NB4 (cell line): ENCODE data around the gene MUCL3.

Source experiments
- DNase-seq: peaks from one replicate; pipeline ENCODE4 v3.0.0; 2010; ENCODE audit warnings: low read depth
- H3K4me3 ChIP-seq: one replicate; pipeline ENCODE4 v1.5.1; 2011; ENCODE audit warnings: mild to moderate bottlenecking, low read depth, low read length, moderate library complexity
- MAX ChIP-seq: IDR thresholded peaks from 2 replicates; pipeline ENCODE4 v1.6.1; 2011; ENCODE audit warnings: low read depth, low read length
- MYC ChIP-seq: IDR thresholded peaks from 2 replicates; pipeline ENCODE4 v1.6.1; 2011; ENCODE audit warnings: low read depth, low read length
- POLR2A ChIP-seq: IDR thresholded peaks from 2 replicates; pipeline ENCODE4 v1.6.1; 2011; ENCODE audit warnings: mild to moderate bottlenecking; ENCODE audit not compliant: insufficient read length; ENCODE audit errors: extremely low read depth
- TF ChIP-seq, protein P1 (sequence below): IDR thresholded peaks from one replicate; pipeline ENCODE4 v1.5.1; 2012; ENCODE audit warnings: low read depth, low read length

MUCL3 gene

DNA sequence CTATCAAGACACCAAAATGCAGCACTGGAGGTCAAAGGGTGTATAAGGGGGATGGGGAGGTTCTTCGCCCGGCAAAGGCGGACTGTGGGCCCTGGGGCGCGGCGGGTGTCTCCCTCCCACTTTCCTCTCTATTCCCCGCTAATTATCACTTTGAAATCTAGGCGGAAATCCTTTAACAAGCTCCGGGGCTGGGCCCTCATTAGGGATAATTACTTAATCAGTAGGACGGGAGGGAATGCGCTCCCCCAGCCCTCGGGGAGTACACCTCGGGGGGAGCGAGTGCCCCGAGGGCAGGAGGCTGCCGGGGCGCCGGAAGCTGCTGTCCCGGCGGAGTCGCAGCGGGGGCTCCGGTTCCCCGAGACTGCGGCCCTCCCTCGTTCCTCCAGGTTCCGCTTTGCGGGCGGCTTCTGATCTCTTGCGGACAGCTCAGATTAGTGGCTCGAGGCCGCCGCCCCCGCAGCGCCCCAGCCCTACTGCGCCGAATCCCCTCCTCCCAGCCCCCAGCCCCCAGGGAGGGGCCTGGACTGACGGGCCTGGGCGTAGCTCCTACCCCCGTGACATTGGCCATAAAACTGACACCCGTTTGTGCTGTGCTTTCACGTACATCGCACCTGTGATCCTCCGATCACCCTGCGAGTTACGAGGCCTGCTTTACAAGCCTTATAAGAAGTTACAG lies 14.7 kb downstream of the MUCL3 start:
- DNase-seq = peak; percentile 91
- H3K4me3 ChIP-seq = peak overlapping the region; percentile 23

DNA sequence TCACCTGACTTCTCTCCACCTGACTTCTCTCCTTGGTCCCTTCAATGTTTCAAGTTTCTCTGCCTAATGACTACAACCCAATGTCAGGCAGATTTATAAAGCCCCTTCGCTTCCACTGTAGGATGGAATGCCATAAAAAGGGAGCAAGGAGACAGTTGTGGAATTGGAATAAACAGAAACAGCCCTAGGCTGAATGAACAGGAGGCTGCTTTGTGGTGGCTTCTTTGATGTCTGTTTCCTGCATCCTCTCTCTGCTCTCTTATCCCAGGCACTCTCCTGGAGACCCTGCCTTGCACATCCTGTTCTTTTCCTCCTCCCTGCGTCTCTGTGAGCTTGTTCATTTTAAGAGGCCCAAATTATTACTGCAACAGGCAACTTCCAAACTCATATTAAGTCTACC lies 16.9 kb downstream of the MUCL3 start:
- TF ChIP-seq MAX (no peak), MYC (no peak), POLR2A (no peak)
- TF ChIP-seq, protein P1, sequence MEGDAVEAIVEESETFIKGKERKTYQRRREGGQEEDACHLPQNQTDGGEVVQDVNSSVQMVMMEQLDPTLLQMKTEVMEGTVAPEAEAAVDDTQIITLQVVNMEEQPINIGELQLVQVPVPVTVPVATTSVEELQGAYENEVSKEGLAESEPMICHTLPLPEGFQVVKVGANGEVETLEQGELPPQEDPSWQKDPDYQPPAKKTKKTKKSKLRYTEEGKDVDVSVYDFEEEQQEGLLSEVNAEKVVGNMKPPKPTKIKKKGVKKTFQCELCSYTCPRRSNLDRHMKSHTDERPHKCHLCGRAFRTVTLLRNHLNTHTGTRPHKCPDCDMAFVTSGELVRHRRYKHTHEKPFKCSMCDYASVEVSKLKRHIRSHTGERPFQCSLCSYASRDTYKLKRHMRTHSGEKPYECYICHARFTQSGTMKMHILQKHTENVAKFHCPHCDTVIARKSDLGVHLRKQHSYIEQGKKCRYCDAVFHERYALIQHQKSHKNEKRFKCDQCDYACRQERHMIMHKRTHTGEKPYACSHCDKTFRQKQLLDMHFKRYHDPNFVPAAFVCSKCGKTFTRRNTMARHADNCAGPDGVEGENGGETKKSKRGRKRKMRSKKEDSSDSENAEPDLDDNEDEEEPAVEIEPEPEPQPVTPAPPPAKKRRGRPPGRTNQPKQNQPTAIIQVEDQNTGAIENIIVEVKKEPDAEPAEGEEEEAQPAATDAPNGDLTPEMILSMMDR = no peak
- DNase-seq = no peak
- H3K4me3 ChIP-seq = no peak overlapping the region

More for the DNA sequence above, 14.7 kb downstream of the MUCL3 start:
- TF ChIP-seq MAX (0 out of 2 replicates have a peak, but pooled peaks have one; percentile 22), MYC (peak; percentile 54), POLR2A (no peak)
- TF ChIP-seq, protein P1 = no peak

DNA sequence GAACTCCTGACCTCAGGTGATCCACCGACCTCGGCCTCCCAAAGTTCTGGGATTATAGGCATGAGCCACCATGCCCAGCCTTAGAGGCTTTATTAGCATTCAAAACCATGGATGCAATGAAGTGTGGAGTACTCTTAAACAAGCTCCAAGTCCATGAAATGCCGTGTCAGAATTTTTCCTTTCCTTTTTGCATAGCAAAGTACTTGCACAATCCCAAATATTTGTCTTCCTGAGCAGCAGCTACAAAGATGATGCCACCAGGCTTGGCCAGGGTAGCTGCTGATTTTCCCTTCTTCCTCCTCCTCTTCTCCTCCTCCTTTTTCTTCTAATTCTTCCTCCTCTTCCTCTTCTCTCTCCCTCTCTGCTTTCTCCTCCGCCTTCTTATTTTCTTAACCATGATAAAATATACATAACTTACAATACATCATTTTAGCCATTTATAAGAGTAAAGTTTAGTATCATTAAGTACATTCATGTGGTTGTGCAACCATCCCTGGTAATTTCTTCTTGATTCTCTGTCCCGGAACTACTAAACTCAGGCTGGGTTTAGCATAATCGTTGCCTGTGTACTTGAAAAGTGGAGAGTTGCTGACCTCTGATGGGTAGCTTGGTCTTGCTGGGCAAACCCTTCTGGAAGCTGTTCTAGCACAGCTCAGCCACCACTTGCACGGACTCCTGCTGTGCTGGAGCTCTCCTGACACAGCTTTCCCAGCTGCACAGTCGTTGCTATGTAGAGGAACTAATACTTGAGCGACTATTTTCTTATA lies 20.3 kb downstream of the MUCL3 start:
- TF ChIP-seq MYC = no peak
- DNase-seq = peak; percentile 25
- no peak overlapping the region for H3K4me3 ChIP-seq

DNA sequence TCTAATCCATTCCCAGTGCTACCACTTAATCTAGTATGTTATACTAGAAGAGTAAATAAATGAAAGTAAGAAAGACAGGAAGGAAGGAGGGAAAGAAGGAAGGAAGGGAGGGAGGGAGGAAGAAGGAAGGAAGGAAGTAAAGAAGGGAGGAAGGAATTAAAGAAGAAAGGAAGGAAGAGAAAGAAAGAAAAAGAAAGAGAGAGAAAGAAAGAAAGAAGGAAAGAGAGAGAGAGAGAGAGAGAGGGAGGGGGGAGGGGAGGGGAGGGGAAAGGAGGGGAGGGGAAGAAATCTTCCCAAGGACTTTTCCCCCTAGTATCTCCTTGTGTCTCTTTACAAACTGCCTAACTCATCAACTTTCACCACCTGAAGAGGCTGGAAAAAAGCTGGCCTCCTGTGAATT lies 21.9 kb downstream of the MUCL3 start:
- TF ChIP-seq, protein P1 = no peak
- TF ChIP-seq MYC (no peak), POLR2A (no peak), MAX (no peak)
- no peak overlapping the region for H3K4me3 ChIP-seq
- DNase-seq = no peak

DNA sequence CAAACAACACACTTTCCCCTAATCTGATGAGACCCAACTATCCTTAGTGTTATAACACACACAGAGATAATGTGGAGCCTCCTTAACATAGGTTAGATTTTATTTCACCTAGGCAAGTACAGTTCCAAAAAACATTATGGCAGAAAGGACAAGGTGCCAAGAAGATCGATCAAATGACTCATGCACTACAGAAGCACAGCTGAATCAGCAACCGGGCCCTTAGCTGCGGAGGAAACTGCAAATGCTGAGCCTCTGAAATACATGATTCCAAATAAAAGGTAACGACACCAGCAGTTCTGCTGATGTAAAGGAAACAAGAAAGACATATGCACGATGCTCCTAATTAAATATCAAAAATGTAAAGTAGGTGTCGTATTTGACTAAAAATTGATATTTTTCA lies 22.9 kb downstream of the MUCL3 start:
- DNase-seq = no peak
- TF ChIP-seq MAX (no peak), POLR2A (no peak), MYC (no peak)
- TF ChIP-seq, protein P1 = no peak
- no peak overlapping the region for H3K4me3 ChIP-seq

DNA sequence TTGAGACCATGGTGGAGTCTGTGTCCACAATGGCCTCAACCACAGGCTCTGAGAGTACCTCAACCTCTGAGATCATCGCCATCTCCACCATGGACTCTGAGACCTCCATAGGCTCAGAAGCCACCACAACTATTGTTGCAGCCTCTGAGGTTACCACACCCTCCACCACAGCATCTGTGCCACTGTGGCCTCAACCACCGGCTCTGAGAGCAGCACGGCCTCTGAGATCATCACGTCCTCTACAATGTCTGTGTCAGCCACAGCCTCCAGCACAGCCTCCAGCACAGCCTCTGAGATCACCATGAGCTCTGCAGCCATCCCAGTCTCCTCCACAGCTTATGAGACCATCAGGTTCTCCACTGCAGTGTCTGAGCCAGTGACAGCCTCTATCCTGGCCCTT lies 23.3 kb downstream of the MUCL3 start:
- no peak for TF ChIP-seq MAX
- TF ChIP-seq, protein P1 = no peak
- TF ChIP-seq MYC = no peak
- no peak for TF ChIP-seq POLR2A
- H3K4me3 ChIP-seq = no peak overlapping the region
- DNase-seq = peak; percentile 40
